Body of pancreas (tissue), 4 donors: ENCODE data around the gene FZD1. TPM values are rescaled to one million over a fixed set of nuclear protein-coding genes. Genes with fewer than 3 reads are reported as not detected.

Experiments
- ATAC-seq: fragments of 150-250 bp; one replicate; pipeline ENCODE4 v1.9.1; 2016
- DNase-seq, 4 donors: peaks; one replicate each; pipeline ENCODE4 v3.0.0-alpha.2; 2019
- H3K27ac ChIP-seq, 4 donors: fragments of 200-600 bp; sonication (generic); 1 replicate in 3 of 4; 2 replicates in 1 of 4; pipeline versions ENCODE4 v1.5.1 to v1.6.1; 2016 to 2019; ENCODE audit warnings: mild to moderate bottlenecking in 1 of 4, mixed read lengths in 1 of 4, moderate library complexity in 1 of 4
- H3K27me3 ChIP-seq, 2 donors: fragments of 200-600 bp; sonication (generic); one replicate each; pipeline ENCODE4 v1.6.0; 2016; ENCODE audit warnings: mild to moderate bottlenecking in 1 of 2
- H3K36me3 ChIP-seq, 2 donors: fragments of 200-600 bp; sonication (generic); replicated peaks in 1 of 2; 2 replicates each; pipeline ENCODE4 v1.5.1; 2016; ENCODE audit warnings: low read depth in 2 of 2; ENCODE audit not compliant: insufficient read depth in 1 of 2
- H3K4me1 ChIP-seq: fragments of 200-600 bp; sonication (generic); one replicate; pipeline ENCODE4 v1.6.0; 2016
- H3K4me3 ChIP-seq, 2 donors: fragments of 200-600 bp; sonication (generic); 1 replicate in 1 of 2; 2 replicates in 1 of 2; pipeline ENCODE4 v1.5.1; 2016 to 2019
- H3K9me3 ChIP-seq, 3 donors: fragments of 200-600 bp; sonication (generic); 1 replicate in 2 of 3; 2 replicates in 1 of 3; pipeline ENCODE4 v1.5.1; 2016
- POLR2A ChIP-seq, 3 donors: fragments of 450-650 bp; IDR thresholded peaks; one replicate each; pipeline ENCODE4 v1.6.1; 2016; ENCODE audit warnings: antibody characterized with exemption in 3 of 3, mild to moderate bottlenecking in 2 of 3
- WGBS, 2 donors: methylation state at CpG; one replicate each; pipeline ENCODE4 v1.1.5; 2017; 5-methylcytosine and 5-hydroxymethylcytosine counted together
- intact Hi-C: fragments of 100-400 bp; cut with DNase I; formaldehyde crosslinking; loops from one replicate; pipeline ENCODE4 v1.15.1; 2023
- total RNA-seq, 2 donors: library from RNA; depleted of rRNA; stranded (reverse); fragments of >200 nt; gene quantifications; one replicate each; pipeline ENCODE4 v1.1.0, GENCODE V29; 2016
- TF ChIP-seq, protein P1 (sequence below), 7 experiments: fragments of 450-650 bp in 4 of 7; fragments of 200-600 bp in 3 of 7; sonication (generic) in 3 of 7; IDR thresholded peaks; one replicate each; pipeline ENCODE4 v1.5.1; 2016 to 2019; ENCODE audit warnings: antibody characterized with exemption in 7 of 7

Gene FZD1
- total RNA-seq, 2 donors from 2014 or later, result 6.3 to 10.1 TPM

DNA sequence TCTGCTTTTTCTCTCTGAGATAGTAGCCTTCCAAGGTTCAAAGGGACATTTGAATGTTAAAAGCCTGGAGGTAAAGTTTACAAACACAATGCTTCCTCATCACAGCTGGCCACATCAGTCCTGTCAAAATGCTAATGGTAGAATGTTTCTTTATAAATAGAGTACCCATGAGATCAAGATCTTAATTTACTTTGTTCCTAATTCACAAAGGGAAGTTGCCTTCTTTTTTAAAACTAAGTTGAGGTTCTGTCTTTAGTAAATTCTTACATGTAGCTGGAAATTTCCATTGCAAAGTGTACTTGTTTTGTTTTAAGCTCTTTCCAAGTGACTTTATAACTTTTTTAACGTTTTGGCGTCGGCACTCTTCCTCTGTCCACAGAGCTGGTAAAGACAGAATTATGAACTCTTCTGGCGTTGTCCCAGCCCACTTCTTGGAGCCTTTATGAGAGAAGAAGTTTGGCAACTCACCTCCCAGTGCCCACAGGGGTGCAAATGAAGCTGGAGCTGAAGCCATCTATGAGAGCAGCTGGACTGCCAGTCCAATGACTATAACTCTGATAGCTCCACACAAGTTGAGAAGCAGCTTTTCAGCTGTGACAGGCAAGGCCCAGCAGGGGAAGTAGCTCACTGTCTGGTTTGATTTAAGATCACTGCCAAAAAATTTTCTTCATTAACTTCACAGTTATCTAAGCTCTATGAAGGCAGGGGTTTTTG, 23.3 kb downstream of the FZD1 start:
- Histone ChIP-seq H3K27me3 (no peaks in the 10 kb centered on the region), H3K4me1 (peaks cover 5% of the 10 kb centered on the region), H3K27ac (peak overlapping the region in 2 of 4 donors; percentile 26 to 58), H3K9me3 (no peaks in the 10 kb centered on the region), H3K36me3 (no peaks in the 10 kb centered on the region), H3K4me3 (no peak overlapping the region)
- intact Hi-C loops, result no loop called here
- DNase-seq, result no peak
- ATAC-seq, result no peak
- TF ChIP-seq POLR2A (IDR thresholded peaks at IDR 0.05), result no peak
- TF ChIP-seq, protein P1, sequence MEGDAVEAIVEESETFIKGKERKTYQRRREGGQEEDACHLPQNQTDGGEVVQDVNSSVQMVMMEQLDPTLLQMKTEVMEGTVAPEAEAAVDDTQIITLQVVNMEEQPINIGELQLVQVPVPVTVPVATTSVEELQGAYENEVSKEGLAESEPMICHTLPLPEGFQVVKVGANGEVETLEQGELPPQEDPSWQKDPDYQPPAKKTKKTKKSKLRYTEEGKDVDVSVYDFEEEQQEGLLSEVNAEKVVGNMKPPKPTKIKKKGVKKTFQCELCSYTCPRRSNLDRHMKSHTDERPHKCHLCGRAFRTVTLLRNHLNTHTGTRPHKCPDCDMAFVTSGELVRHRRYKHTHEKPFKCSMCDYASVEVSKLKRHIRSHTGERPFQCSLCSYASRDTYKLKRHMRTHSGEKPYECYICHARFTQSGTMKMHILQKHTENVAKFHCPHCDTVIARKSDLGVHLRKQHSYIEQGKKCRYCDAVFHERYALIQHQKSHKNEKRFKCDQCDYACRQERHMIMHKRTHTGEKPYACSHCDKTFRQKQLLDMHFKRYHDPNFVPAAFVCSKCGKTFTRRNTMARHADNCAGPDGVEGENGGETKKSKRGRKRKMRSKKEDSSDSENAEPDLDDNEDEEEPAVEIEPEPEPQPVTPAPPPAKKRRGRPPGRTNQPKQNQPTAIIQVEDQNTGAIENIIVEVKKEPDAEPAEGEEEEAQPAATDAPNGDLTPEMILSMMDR (IDR thresholded peaks at IDR 0.05), result no peak
- 15 to 33% methylated on average over 4 of the region's 4 CpGs for WGBS, 2 donors

DNA sequence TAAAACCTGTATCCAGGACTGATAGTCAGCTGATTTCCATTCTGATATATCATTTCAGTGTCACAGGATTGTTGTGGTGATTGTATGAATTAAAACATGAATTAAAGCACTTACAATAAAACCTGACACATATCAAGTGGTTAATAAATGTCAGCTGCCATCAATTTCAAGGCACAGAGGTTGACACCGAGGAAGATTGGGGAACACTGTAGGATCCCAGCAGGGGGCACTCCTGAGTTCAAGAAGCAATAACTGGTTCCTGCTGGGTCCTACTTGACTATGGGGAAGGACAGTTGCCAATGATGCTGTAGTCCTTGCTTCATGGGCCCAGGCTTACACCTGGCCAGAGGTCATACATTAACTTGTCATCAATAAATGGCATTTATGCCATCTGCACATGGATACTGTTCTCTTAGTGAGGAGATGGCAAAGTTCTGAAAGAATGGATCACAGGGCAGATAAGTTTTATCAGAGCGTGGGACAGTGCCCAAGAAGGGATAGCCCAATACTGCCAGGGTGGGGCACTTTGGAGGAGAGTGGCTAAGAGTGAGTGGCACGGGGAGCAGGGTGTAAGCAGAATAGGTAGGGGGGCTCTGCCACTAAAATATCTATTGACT, 24.1 kb downstream of the FZD1 start:
- Histone ChIP-seq H3K27me3 (peaks cover 0 to 3% of the 10 kb centered on the region in 2 donors), H3K27ac (peak overlapping the region in 2 of 4 donors; percentile 26 to 58)

GRCh38 chr7:91289633-91290254, 25.5 kb downstream of the FZD1 start:
- H3K27ac ChIP-seq, result peak overlapping the region in 3 of 4 donors; percentile 6 to 74 (median 69)
- H3K36me3 ChIP-seq, result no peaks in the 10 kb centered on the region
- intact Hi-C loops, result no loop called here
- DNase-seq (no peak), ATAC-seq (peak; percentile 57)
- TF ChIP-seq, protein P1 (IDR thresholded peaks at IDR 0.05), result no peak
- no peak for TF ChIP-seq POLR2A (IDR thresholded peaks at IDR 0.05)
- no peaks in the 10 kb centered on the region for H3K9me3 ChIP-seq
- no peak overlapping the region for H3K4me3 ChIP-seq
- peaks cover 0 to 3% of the 10 kb centered on the region in 2 donors for H3K27me3 ChIP-seq
- peaks cover 12% of the 10 kb centered on the region for H3K4me1 ChIP-seq
- WGBS, 2 donors, result 42 to 44% methylated on average over 5 of the region's 5 CpGs

More for the DNA sequence above, 24.1 kb downstream of the FZD1 start:
- peak; percentile 23 to 73 (median 52) for DNase-seq
- TF ChIP-seq POLR2A (IDR thresholded peaks at IDR 0.05), result no peak
- TF ChIP-seq, protein P1 (IDR thresholded peaks at IDR 0.05), result peak in 6 of 7 experiments; percentile 22 to 52 (median 35)
- 65 to 66% methylated on average over 3 of the region's 3 CpGs for WGBS, 2 donors
- no peaks in the 10 kb centered on the region for H3K9me3 ChIP-seq
- H3K4me3 ChIP-seq, result no peak overlapping the region
- peaks cover 5% of the 10 kb centered on the region for H3K4me1 ChIP-seq
- H3K36me3 ChIP-seq, result no peaks in the 10 kb centered on the region
- intact Hi-C loops, result no loop called here
- ATAC-seq, result peak; percentile 45

DNA sequence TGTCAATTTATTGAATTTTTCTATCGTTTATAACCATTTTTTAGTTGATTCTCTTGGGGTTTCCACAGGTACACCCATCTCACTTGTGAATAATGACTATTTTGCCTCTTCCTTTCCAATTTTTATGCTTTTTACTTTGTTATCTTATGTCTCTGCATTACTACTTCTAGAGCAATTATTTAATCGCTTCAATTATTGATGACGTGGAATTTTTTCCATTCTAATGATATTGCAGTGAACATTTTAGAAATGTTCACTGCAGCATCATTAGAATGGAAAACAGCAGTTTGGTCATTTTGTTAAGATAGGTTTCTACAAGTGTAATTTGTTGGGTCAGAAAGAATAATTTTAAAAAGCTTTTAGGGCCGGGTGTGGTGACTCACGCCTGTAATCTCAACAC, 27.1 kb downstream of the FZD1 start:
- Histone ChIP-seq H3K27ac (peak overlapping the region in 1 of 4 donors; percentile 5), H3K36me3 (no peaks in the 10 kb centered on the region), H3K9me3 (no peaks in the 10 kb centered on the region), H3K4me3 (no peak overlapping the region), H3K27me3 (peaks cover 0 to 3% of the 10 kb centered on the region in 2 donors), H3K4me1 (peaks cover 21% of the 10 kb centered on the region)
- ATAC-seq (no peak), DNase-seq (no peak)
- WGBS, 2 donors, result 65 to 75% methylated on average over 5 of the region's 5 CpGs
- no peak for TF ChIP-seq POLR2A (IDR thresholded peaks at IDR 0.05)
- TF ChIP-seq, protein P1 (IDR thresholded peaks at IDR 0.05), result no peak
- intact Hi-C loops, result no loop called here
